Measurements from ENCODE around the gene NCR1.
A peak's percentile ranks its signal among the peaks of the same experiment; 100 is the strongest.
"Not testable (repeated sequence)": the region's sequence is repeated elsewhere in the genome, so short reads cannot be mapped to it uniquely, and the experiment has no call there.

The NCR1 gene

GRCh38 chr19:54916822-54917221 lies 10.9 kb downstream of the NCR1 start:
- peak; percentile 57 for DNase-seq (ENCODE audit: extremely low spot score)
- ChIA-PET POLR2A (no interaction called here), CTCF (interaction anchor here (3.1 kb wide), 1 partner anchor 436 kb away, joined by 8 read pairs; no protein-coding TSS in a partner anchor)
- no peak for TF ChIP-seq CTCF (IDR thresholded peaks at IDR 0.05; ENCODE audit: control extremely low read depth, extremely low read depth, low read depth, missing control alignments)

GRCh38 chr19:54918499-54918898 lies 12.6 kb downstream of the NCR1 start:
- ChIA-PET CTCF (interaction anchor here (1.3 to 3.1 kb wide), 4 partner anchors 10 to 438 kb away, joined by 3 to 8 read pairs (median 4); no protein-coding TSS in a partner anchor), POLR2A (no interaction called here)
- DNase-seq (ENCODE audit: extremely low spot score), result no peak
- no peak for TF ChIP-seq CTCF (IDR thresholded peaks at IDR 0.05; ENCODE audit: control extremely low read depth, extremely low read depth, low read depth, missing control alignments)

DNA sequence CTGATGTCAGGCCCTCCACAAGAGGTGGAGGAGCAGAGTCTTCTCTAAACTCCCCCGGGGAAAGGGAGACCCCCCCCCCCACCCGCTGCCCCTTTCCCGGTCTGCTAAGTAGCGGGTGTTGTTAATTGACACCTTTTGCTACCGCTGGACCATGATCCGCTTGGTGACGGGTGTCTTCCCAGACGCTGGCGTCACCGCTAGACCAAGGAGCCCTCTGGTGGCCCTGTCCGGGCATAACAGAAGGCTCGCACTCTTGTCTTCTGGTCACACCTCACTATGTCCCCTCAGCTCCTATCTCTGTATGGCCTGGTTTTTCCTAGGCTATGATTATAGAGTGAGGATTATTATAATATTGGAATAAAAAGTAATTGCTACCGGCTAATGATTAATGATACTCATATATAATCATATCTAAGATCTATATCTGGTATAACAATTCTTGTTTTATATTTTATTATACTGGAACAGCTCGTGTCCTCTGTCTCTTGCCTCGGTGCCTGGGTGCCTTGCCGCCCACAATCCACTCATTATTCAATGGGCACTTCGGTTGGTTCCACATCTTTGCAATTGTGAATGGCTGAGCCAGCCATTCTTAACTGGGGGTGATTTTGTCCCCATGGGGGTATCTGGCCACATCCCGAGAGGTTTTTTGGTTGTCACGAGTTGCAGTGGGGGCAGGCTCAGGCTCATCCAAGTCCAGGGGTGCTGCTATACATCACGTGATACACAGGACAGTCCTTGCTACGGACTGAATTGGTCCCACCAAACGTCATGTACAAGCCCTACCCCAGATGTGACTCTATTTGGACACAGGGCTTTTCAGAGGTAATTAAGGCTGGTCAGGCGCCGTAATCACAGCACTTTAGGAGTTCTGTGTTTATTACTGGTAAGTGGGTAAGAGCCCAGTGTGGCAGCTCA lies 14.0 kb downstream of the NCR1 start:
- DNase-seq (ENCODE audit: extremely low spot score); POLR2A ChIA-PET: not testable (repeated sequence)
- CTCF ChIA-PET, result interaction anchor here (1.1 kb wide), 2 partner anchors 26 to 38 kb away, joined by 3 read pairs; no protein-coding TSS in a partner anchor
- peak; percentile 27 for TF ChIP-seq CTCF (IDR thresholded peaks at IDR 0.05; ENCODE audit: control extremely low read depth, extremely low read depth, low read depth, missing control alignments)

GRCh38 chr19:54921082-54921481 lies 15.1 kb downstream of the NCR1 start:
- TF ChIP-seq CTCF (IDR thresholded peaks at IDR 0.05; ENCODE audit: control extremely low read depth, extremely low read depth, low read depth, missing control alignments), result no peak
- POLR2A ChIA-PET, result no interaction called here
- no peak for DNase-seq (ENCODE audit: extremely low spot score)
- CTCF ChIA-PET, result no interaction called here

- TF ChIP-seq CTCF (IDR thresholded peaks at IDR 0.05; ENCODE audit: control extremely low read depth, extremely low read depth, low read depth, missing control alignments), result no peak
- no peak for DNase-seq (ENCODE audit: extremely low spot score)
- POLR2A ChIA-PET, result no interaction called here
- CTCF ChIA-PET, result interaction anchor here (1.6 kb wide), 1 partner anchor 270 kb away, joined by 5 read pairs; no protein-coding TSS in a partner anchor
Measured at GRCh38 chr19:54923276-54923675, 17.3 kb downstream of the NCR1 start.

- POLR2A ChIA-PET, result no interaction called here
- TF ChIP-seq CTCF (IDR thresholded peaks at IDR 0.05; ENCODE audit: control extremely low read depth, extremely low read depth, low read depth, missing control alignments), result no peak
- no peak for DNase-seq (ENCODE audit: extremely low spot score)
- CTCF ChIA-PET, result interaction anchor here (1.2 kb wide), 2 partner anchors 9 to 10 kb away, joined by 3 read pairs; no protein-coding TSS in a partner anchor
Measured at GRCh38 chr19:54928299-54928698, 22.4 kb downstream of the NCR1 start.

Data from GM10248 (cell line).